OCI-LY3 (cell line): ENCODE results near the gene MMEL1.
A peak's percentile ranks its signal among the peaks of the same experiment; 100 is the strongest.

Experiments
- H2AFZ ChIP-seq: fragments of 200-600, 300-600 bp; shearing (Covaris generic); 2 replicates; pipeline ENCODE4 v1.6.0; 2014; ENCODE audit warnings: antibody characterized with exemption, low read depth, low read length
- H3K27ac ChIP-seq: fragments of 200-600, 300-600 bp; sonication (generic); 2 replicates; pipeline ENCODE4 v1.5.1; 2014; ENCODE audit warnings: mild to moderate bottlenecking, low read length, moderate library complexity, mixed read lengths
- H3K27me3 ChIP-seq: fragments of 200-600, 300-600 bp; sonication (generic); 2 replicates; pipeline ENCODE4 v1.6.1; 2014; ENCODE audit warnings: low read depth, low read length, mixed read lengths
- H3K36me3 ChIP-seq: fragments of 200-600, 300-600 bp; sonication (generic); replicated peaks from 2 replicates; pipeline ENCODE3; 2014; ENCODE audit warnings: low read depth, low read length, mixed read lengths
- H3K4me1 ChIP-seq: fragments of 300-600, 200-600 bp; sonication (generic); 2 replicates; pipeline ENCODE4 v1.6.1; 2014; ENCODE audit warnings: low read length, mixed read lengths
- H3K4me2 ChIP-seq: fragments of 200-600, 300-600 bp; sonication (generic); 2 replicates; pipeline ENCODE4 v1.6.1; 2014; ENCODE audit warnings: low read length, mixed read lengths
- H3K4me3 ChIP-seq: fragments of 300-600, 200-600 bp; sonication (generic); 2 replicates; pipeline ENCODE4 v1.5.1; 2014; ENCODE audit warnings: antibody characterized with exemption, mild to moderate bottlenecking, low read length, moderate library complexity
- H3K79me2 ChIP-seq: fragments of 300-600, 200-600 bp; shearing (Covaris generic); 2 replicates; pipeline ENCODE4 v1.6.1; 2014; ENCODE audit warnings: mild to moderate bottlenecking, low read length, mixed read lengths
- H3K9ac ChIP-seq: fragments of 300-600, 200-600 bp; shearing (Covaris generic); 2 replicates; pipeline ENCODE4 v1.6.0; 2014; ENCODE audit warnings: mild to moderate bottlenecking, low read length, moderate library complexity
- H3K9me3 ChIP-seq: fragments of 200-600, 300-600 bp; shearing (Covaris generic); 2 replicates; pipeline ENCODE4 v1.6.1; 2014; ENCODE audit warnings: low read length, mixed read lengths; ENCODE audit not compliant: insufficient read depth
- H4K20me1 ChIP-seq: fragments of 200-600, 300-600 bp; sonication (generic); 2 replicates; pipeline ENCODE4 v1.6.1; 2016; ENCODE audit warnings: low read length, mixed read lengths; ENCODE audit not compliant: insufficient read depth
- CTCF ChIP-seq: fragments of 200-600, 300-600 bp; sonication (generic); IDR thresholded peaks from 2 replicates; pipeline ENCODE4 v1.5.1; 2014; ENCODE audit warnings: antibody characterized with exemption, low read length, low read depth
- EZH2phosphoT487 ChIP-seq: fragments of 200-600 bp; shearing (Covaris generic); IDR thresholded peaks from 2 replicates; pipeline ENCODE4 v1.6.1; 2018; ENCODE audit warnings: antibody characterized with exemption, mixed run types, low read depth

The MMEL1 gene

GRCh38 chr1:2643414-2644077 is 10.7 kb upstream of the MMEL1 start:
- no peak overlapping the region for H3K9ac ChIP-seq
- no peaks in the 10 kb centered on the region for H4K20me1 ChIP-seq
- H3K9me3 ChIP-seq = peaks cover 6% of the 10 kb centered on the region
- no peaks in the 10 kb centered on the region for H3K27me3 ChIP-seq
- TF ChIP-seq CTCF (no peak), EZH2phosphoT487 (no peak)
- peak overlapping the region; percentile 97 for H3K4me2 ChIP-seq
- H3K36me3 ChIP-seq = no peaks in the 10 kb centered on the region
- peak overlapping the region; percentile 93 for H3K4me3 ChIP-seq
- H3K27ac ChIP-seq = no peak overlapping the region
- peaks cover 15% of the 10 kb centered on the region for H3K79me2 ChIP-seq
- H2AFZ ChIP-seq = no peak overlapping the region
- H3K4me1 ChIP-seq = peaks cover 7% of the 10 kb centered on the region; the same call in 1 of the 2 replicates

DNA sequence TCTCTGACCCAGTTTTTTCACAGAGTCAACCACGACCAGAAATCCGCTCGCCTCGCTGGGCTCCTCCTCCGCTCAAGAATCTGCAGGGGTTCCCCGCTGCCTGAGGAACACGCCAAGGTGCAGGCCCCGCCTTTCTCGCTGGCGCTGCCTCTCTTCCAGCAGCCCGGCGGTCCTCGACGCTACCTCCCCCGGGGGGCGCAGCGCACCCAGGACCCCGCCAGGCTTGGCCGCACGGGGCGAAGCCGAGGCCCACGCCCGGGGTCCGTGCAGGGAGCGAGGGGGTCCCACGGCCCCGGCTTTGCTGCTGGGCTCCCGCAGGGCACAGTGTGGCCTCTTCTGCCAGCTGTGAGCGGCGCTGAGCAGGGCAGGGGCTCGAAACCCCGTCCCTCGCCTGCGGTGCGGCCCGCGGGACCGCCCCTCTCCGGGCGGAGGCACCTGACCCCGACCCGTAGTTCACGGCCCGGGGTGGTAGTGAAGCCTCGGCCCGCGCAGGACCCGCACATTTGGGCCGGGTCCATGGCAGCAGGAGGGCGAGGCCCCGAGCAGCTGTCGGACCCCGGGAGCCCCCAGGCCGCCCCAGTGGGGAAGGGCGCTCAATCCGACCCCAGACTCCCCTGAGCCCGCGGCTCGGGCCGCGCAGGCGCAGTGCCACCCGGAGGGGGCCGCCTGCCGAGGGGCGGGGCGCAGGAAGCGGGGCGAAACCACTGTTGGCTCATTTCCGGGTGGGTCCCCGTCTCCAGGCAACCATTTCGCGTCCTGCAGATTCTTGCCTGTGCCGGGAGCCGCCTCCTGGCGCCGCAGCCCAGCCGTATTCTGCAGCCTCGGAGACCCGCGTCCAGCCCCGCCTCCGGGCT is 10.0 kb upstream of the MMEL1 start:
- peaks cover 15% of the 10 kb centered on the region for H3K79me2 ChIP-seq
- H3K4me2 ChIP-seq = peak overlapping the region; percentile 97
- no peaks in the 10 kb centered on the region for H3K36me3 ChIP-seq
- H3K27me3 ChIP-seq = no peaks in the 10 kb centered on the region
- H3K4me3 ChIP-seq = peak overlapping the region; percentile 93
- peaks cover 7% of the 10 kb centered on the region; the same call in 1 of the 2 replicates for H3K4me1 ChIP-seq
- peaks cover 6% of the 10 kb centered on the region for H3K9me3 ChIP-seq
- H3K9ac ChIP-seq = peak overlapping the region; percentile 97
- peak overlapping the region; percentile 55; the same call in 1 of the 2 replicates for H2AFZ ChIP-seq
- H3K27ac ChIP-seq = peak overlapping the region; percentile 75
- TF ChIP-seq EZH2phosphoT487 (no peak), CTCF (peak; percentile 7; the same call in 1 of the 2 replicates)
- no peaks in the 10 kb centered on the region for H4K20me1 ChIP-seq

- TF ChIP-seq EZH2phosphoT487 (no peak), CTCF (no peak)
- H3K4me3 ChIP-seq = peak overlapping the region; percentile 93
- H3K9ac ChIP-seq = peak overlapping the region; percentile 97
- H3K4me2 ChIP-seq = peak overlapping the region; percentile 97
- H2AFZ ChIP-seq = no peak overlapping the region
- no peaks in the 10 kb centered on the region for H3K36me3 ChIP-seq
- no peaks in the 10 kb centered on the region for H3K27me3 ChIP-seq
- H4K20me1 ChIP-seq = no peaks in the 10 kb centered on the region
- peaks cover 7% of the 10 kb centered on the region for H3K9me3 ChIP-seq
- H3K79me2 ChIP-seq = peaks cover 15% of the 10 kb centered on the region
- peaks cover 7% of the 10 kb centered on the region; the same call in 1 of the 2 replicates for H3K4me1 ChIP-seq
- peak overlapping the region; percentile 75 for H3K27ac ChIP-seq
Measured at GRCh38 chr1:2642131-2642559, 9.3 kb upstream of the MMEL1 start.
